Esophagus muscularis mucosa (tissue), 4 donors: ENCODE data around the gene ZCWPW1. TPM values are rescaled to one million over a fixed set of nuclear protein-coding genes. Genes with fewer than 3 reads are reported as not detected.
A peak's percentile ranks its signal among the peaks of the same experiment; 100 is the strongest.

ENCODE experiments used
- DNase-seq: peaks from one replicate; pipeline ENCODE4 v3.0.0-alpha.2; 2017; ENCODE audit errors: extremely low spot score
- H3K27ac ChIP-seq, 4 donors: fragments of 200-600 bp; sonication (generic); replicated peaks in 1 of 4; 1 replicate in 3 of 4; 2 replicates in 1 of 4; pipeline ENCODE4 v1.5.1; 2016 to 2019; ENCODE audit warnings: mild to moderate bottlenecking in 1 of 4
- H3K27me3 ChIP-seq, 4 donors: fragments of 200-600 bp; sonication (generic); one replicate each; pipeline versions ENCODE4 v1.5.1 to v1.6.0; 2016 to 2019
- H3K36me3 ChIP-seq, 4 donors: fragments of 200-600 bp; sonication (generic); one replicate each; pipeline ENCODE4 v1.5.1; 2016 to 2019
- H3K4me1 ChIP-seq, 4 donors: fragments of 200-600 bp; sonication (generic); one replicate each; pipeline ENCODE4 v1.5.1; 2016 to 2019
- H3K4me3 ChIP-seq, 4 donors: fragments of 200-600 bp; sonication (generic); 1 replicate in 2 of 4; 2 replicates in 2 of 4; pipeline ENCODE4 v1.5.1; 2016 to 2019; ENCODE audit warnings: mild to moderate bottlenecking in 4 of 4, moderate library complexity in 1 of 4
- H3K9me3 ChIP-seq, 4 donors: fragments of 200-600 bp; sonication (generic); 1 replicate in 3 of 4; 2 replicates in 1 of 4; pipeline ENCODE4 v1.5.1; 2016 to 2019
- CTCF ChIP-seq, 3 experiments: fragments of 200-600 bp in 2 of 3; fragments of 450-650 bp in 1 of 3; sonication (generic) in 2 of 3; IDR thresholded peaks; one replicate each; pipeline ENCODE4 v1.5.1; 2017 to 2019; ENCODE audit warnings: antibody characterized with exemption in 3 of 3, mild to moderate bottlenecking in 2 of 3, moderate library complexity in 1 of 3
- EP300 ChIP-seq: sonication (generic); formaldehyde crosslinking; IDR thresholded peaks from one replicate; pipeline ENCODE4 v1.6.1; 2017; ENCODE audit warnings: antibody characterized with exemption
- POLR2A ChIP-seq: fragments of 450-650 bp; IDR thresholded peaks from one replicate; pipeline ENCODE4 v1.6.1; 2017; ENCODE audit warnings: antibody characterized with exemption, moderate library complexity, mild to moderate bottlenecking, low read depth
- POLR2AphosphoS5 ChIP-seq, 2 donors: sonication (generic); formaldehyde crosslinking; IDR thresholded peaks; one replicate each; pipeline ENCODE4 v1.6.1; 2017; ENCODE audit warnings: antibody characterized with exemption in 2 of 2
- WGBS: methylation state at CpG from one replicate; pipeline ENCODE4 v1.1.5; 2018; 5-methylcytosine and 5-hydroxymethylcytosine counted together
- intact Hi-C: fragments of 100-400 bp; cut with DNase I; formaldehyde crosslinking; loops from one replicate; pipeline ENCODE4 v1.15.1; 2023
- total RNA-seq, 4 donors: library from RNA; depleted of rRNA; stranded (reverse); fragments of >200 nt; gene quantifications; one replicate each; pipeline versions ENCODE4 v1.1.0 to v1.2.1, GENCODE V29; 2016

ZCWPW1 gene
- total RNA-seq, 4 donors from 2014 or later: 2.9 to 7.6 (median 5.8) TPM

- intact Hi-C loops: no loop called here
- DNase-seq: no peak
- peak overlapping the region; percentile 97 to 100 (median 98) for H3K27ac ChIP-seq
These were observed 2.8 kb upstream of the ZCWPW1 start for GRCh38 chr7:100431286-100431735.

GRCh38 chr7:100430493-100431285 is 2.2 kb upstream of the ZCWPW1 start:
- peak overlapping the region; percentile 76 to 85 (median 80) for H3K4me3 ChIP-seq
- peaks cover 0 to 6% (median 0%) of the 10 kb centered on the region in 4 donors for H3K27me3 ChIP-seq
- H3K36me3 ChIP-seq: peaks cover 8 to 41% (median 36%) of the 10 kb centered on the region in 4 donors
- H3K4me1 ChIP-seq: peaks cover 34 to 66% (median 61%) of the 10 kb centered on the region in 4 donors
- no peaks in the 10 kb centered on the region for H3K9me3 ChIP-seq
- H3K27ac ChIP-seq: peak overlapping the region; percentile 97 to 100 (median 98)
- WGBS: 42% methylated on average over 15 of the region's 31 CpGs
- intact Hi-C loops: no loop called here
- TF ChIP-seq POLR2AphosphoS5 (IDR thresholded peaks at IDR 0.05): no peak
- TF ChIP-seq CTCF (IDR thresholded peaks at IDR 0.05): no peak
- TF ChIP-seq EP300: no peak
- no peak for TF ChIP-seq POLR2A
- no peak for DNase-seq

More at GRCh38 chr7:100431286-100431735, 2.8 kb upstream of the ZCWPW1 start:
- H3K4me3 ChIP-seq: peak overlapping the region in 3 of 4 donors; percentile 76 to 85 (median 81)
- WGBS: 96% methylated on average over 15 of the region's 23 CpGs
- H3K36me3 ChIP-seq: peaks cover 8 to 41% (median 36%) of the 10 kb centered on the region in 4 donors
- H3K4me1 ChIP-seq: peaks cover 34 to 67% (median 62%) of the 10 kb centered on the region in 4 donors
- no peaks in the 10 kb centered on the region for H3K9me3 ChIP-seq
- TF ChIP-seq POLR2AphosphoS5 (IDR thresholded peaks at IDR 0.05) (no peak), EP300 (no peak), CTCF (IDR thresholded peaks at IDR 0.05) (no peak), POLR2A (no peak)
- peaks cover 0 to 6% (median 0%) of the 10 kb centered on the region in 4 donors for H3K27me3 ChIP-seq

- H3K4me1 ChIP-seq: peaks cover 28 to 58% (median 53%) of the 10 kb centered on the region in 4 donors
- intact Hi-C loops: no loop called here
- 1% methylated on average over 16 of the region's 95 CpGs for WGBS
These were observed 1.4 kb upstream of the ZCWPW1 start, which contains the start of gene MEPCE for GRCh38 chr7:100429637-100430492. Gene MEPCE (plus strand): TSS chr7:100429831. CDS start chr7:100430019, 188 bp downstream.

More at GRCh38 chr7:100429637-100430492, 1.4 kb upstream of the ZCWPW1 start, which contains the start of gene MEPCE:
- Histone ChIP-seq H3K4me3 (peak within 1 kb of the TSS; percentile 76 to 85 (median 80)), H3K27me3 (peaks cover 0 to 6% (median 0%) of the 10 kb centered on the region in 4 donors), H3K36me3 (peaks cover 8 to 41% (median 36%) of the 10 kb centered on the region in 4 donors), H3K27ac (peak within 1 kb of the TSS; percentile 97 to 100 (median 98)), H3K9me3 (no peaks in the 10 kb centered on the region)
- TF ChIP-seq POLR2AphosphoS5 (IDR thresholded peaks at IDR 0.05): peak in 1 of 2 donors; percentile 70
- no peak for TF ChIP-seq CTCF (IDR thresholded peaks at IDR 0.05)
- peak; percentile 99 for DNase-seq
